CD14-positive monocyte (primary cell): ENCODE results near the gene EBF3. TPM values are rescaled to one million over a fixed set of nuclear protein-coding genes. Genes with fewer than 3 reads are reported as not detected.

ENCODE experiments used
- DNase-seq, 3 donors: peaks; one replicate each; pipeline ENCODE4 v3.0.0-alpha.2; 2011 to 2022
- H2AFZ ChIP-seq: 2 replicates; pipeline ENCODE4 v1.6.0; 2012; ENCODE audit warnings: mild to moderate bottlenecking, low read depth, low read length, inconsistent platforms; ENCODE audit not compliant: insufficient read depth, poor library complexity, severe bottlenecking
- H3K27ac ChIP-seq, 2 donors: 1 replicate in 1 of 2; 2 replicates in 1 of 2; pipeline ENCODE4 v1.5.1; 2012 to 2013; ENCODE audit warnings: low read length in 2 of 2, control low read depth in 1 of 2, inconsistent platforms in 1 of 2, low read depth in 1 of 2, mild to moderate bottlenecking in 1 of 2
- H3K27me3 ChIP-seq, 2 donors: one replicate each; pipeline versions ENCODE4 v1.6.0 to v1.6.1; 2011 to 2013; ENCODE audit warnings: low read length in 2 of 2; ENCODE audit not compliant: control insufficient read depth in 2 of 2, insufficient read depth in 2 of 2
- H3K36me3 ChIP-seq, 2 donors: replicated peaks in 1 of 2; 1 replicate in 1 of 2; 2 replicates in 1 of 2; pipeline versions ENCODE4 v1.5.1 to v1.6.1; 2012 to 2013; ENCODE audit warnings: low read length in 2 of 2, control low read depth in 1 of 2, inconsistent platforms in 1 of 2, mild to moderate bottlenecking in 1 of 2; ENCODE audit not compliant: insufficient read depth in 2 of 2, control insufficient read depth in 1 of 2
- H3K4me1 ChIP-seq, 2 donors: 1 replicate in 1 of 2; 2 replicates in 1 of 2; pipeline versions ENCODE4 v1.5.1 to v1.6.1; 2012 to 2013; ENCODE audit warnings: low read length in 2 of 2, control low read depth in 1 of 2, inconsistent platforms in 1 of 2, mild to moderate bottlenecking in 1 of 2, moderate library complexity in 1 of 2; ENCODE audit not compliant: insufficient read depth in 2 of 2, control insufficient read depth in 1 of 2
- H3K4me2 ChIP-seq: replicated peaks from 2 replicates; pipeline ENCODE3; 2012; ENCODE audit warnings: low read length, moderate library complexity, mild to moderate bottlenecking; ENCODE audit not compliant: poor library complexity, severe bottlenecking; ENCODE audit errors: extremely low read depth
- H3K4me3 ChIP-seq, 3 experiments: fragments of 200-600 bp in 1 of 3; sonication (generic) in 1 of 3; replicated peaks in 1 of 3; 1 replicate in 2 of 3; 2 replicates in 1 of 3; pipeline ENCODE4 v1.5.1; 2011 to 2013; ENCODE audit warnings: low read length in 3 of 3, mild to moderate bottlenecking in 3 of 3, control low read depth in 2 of 3, low read depth in 2 of 3, inconsistent platforms in 1 of 3, moderate library complexity in 1 of 3
- H3K79me2 ChIP-seq: 2 replicates; pipeline ENCODE4 v1.6.0; 2012; ENCODE audit warnings: mild to moderate bottlenecking, control low read depth, inconsistent platforms, low read length, moderate library complexity; ENCODE audit not compliant: insufficient read depth
- H3K9ac ChIP-seq: 2 replicates; pipeline ENCODE4 v1.6.0; 2017; ENCODE audit warnings: low read length, mild to moderate bottlenecking; ENCODE audit not compliant: insufficient read depth, poor library complexity, severe bottlenecking
- H3K9me3 ChIP-seq, 2 donors: replicated peaks in 1 of 2; 1 replicate in 1 of 2; 2 replicates in 1 of 2; pipeline versions ENCODE4 v1.5.1 to v1.6.1; 2012 to 2013; ENCODE audit warnings: low read length in 2 of 2, control low read depth in 1 of 2; ENCODE audit not compliant: control insufficient read depth in 1 of 2, insufficient read depth in 1 of 2
- H4K20me1 ChIP-seq: 2 replicates; pipeline ENCODE4 v1.6.0; 2012; ENCODE audit warnings: mild to moderate bottlenecking, low read length, control low read depth, moderate library complexity; ENCODE audit not compliant: insufficient read depth
- H3K27ac Mint-ChIP-seq, 7 donors: one replicate each; pipeline ENCODE4 v1.8.0; 2020; ENCODE audit warnings: mild to moderate bottlenecking in 7 of 7, mixed read lengths in 7 of 7, moderate library complexity in 6 of 7, inconsistent platforms in 2 of 7
- H3K27me3 Mint-ChIP-seq, 3 donors: one replicate each; pipeline ENCODE4 v1.8.0; 2021 to 2022; ENCODE audit warnings: low read depth in 3 of 3, mild to moderate bottlenecking in 3 of 3, mixed read lengths in 3 of 3, moderate library complexity in 3 of 3, inconsistent platforms in 1 of 3
- H3K36me3 Mint-ChIP-seq, 2 donors: one replicate each; pipeline ENCODE4 v1.8.0; 2020; ENCODE audit warnings: mixed read lengths in 2 of 2, inconsistent platforms in 1 of 2, mild to moderate bottlenecking in 1 of 2
- H3K4me1 Mint-ChIP-seq: one replicate; pipeline ENCODE4 v1.8.0; 2020; ENCODE audit warnings: mild to moderate bottlenecking, mixed read lengths
- H3K4me3 Mint-ChIP-seq, 2 donors: one replicate each; pipeline ENCODE4 v1.8.0; 2020; ENCODE audit warnings: mild to moderate bottlenecking in 2 of 2, mixed read lengths in 2 of 2, moderate library complexity in 1 of 2
- H3K9me3 Mint-ChIP-seq, 7 donors: one replicate each; pipeline ENCODE4 v1.8.0; 2020 to 2022; ENCODE audit warnings: mixed read lengths in 7 of 7, mild to moderate bottlenecking in 6 of 7, moderate library complexity in 6 of 7, inconsistent platforms in 2 of 7
- WGBS: methylation state at CpG from one replicate; pipeline ENCODE4 v1.1.5; 2013; ENCODE audit warnings: missing lambda C conversion rate; ENCODE audit not compliant: insufficient coverage; 5-methylcytosine and 5-hydroxymethylcytosine counted together
- intact Hi-C, 2 donors: fragments of 100-400 bp; cut with micrococcal nuclease; formaldehyde crosslinking; loops; one replicate each; pipeline versions ENCODE4 v1.15.0 to v1.15.1; 2023
- polyA plus RNA-seq, 3 donors: library from polyadenylated mRNA; depleted of rRNA in 1 of 3; unstranded in 2 of 3; stranded (reverse) in 1 of 3; fragments of 300-500 nt in 2 of 3; fragments of >200 nt in 1 of 3; fragmentation: Illumina TruSeq in 2 of 3; gene quantifications; 1 replicate in 2 of 3; 2 replicates in 1 of 3; pipeline ENCODE4 v1.2.3, GENCODE V29; 2012 to 2021
- small RNA-seq: library from RNA; depleted of rRNA; stranded (forward); fragments of <200 nt; gene quantifications from one replicate; pipeline ENCODE3, GENCODE V24; 2012; ENCODE audit warnings: low read depth; ENCODE audit not compliant: insufficient read length
- TF ChIP-seq, protein P1 (sequence below): fragments of 200-600 bp; IDR thresholded peaks from one replicate; pipeline ENCODE4 v1.8.0; 2022; ENCODE audit warnings: antibody characterized with exemption, mild to moderate bottlenecking

EBF3 gene
- polyA plus RNA-seq, 3 donors = not detected

GRCh38 chr10:129786216-129786615 lies 177.9 kb downstream of the EBF3 start:
- Histone ChIP-seq H4K20me1 (no peaks in the 10 kb centered on the region), H3K4me3 (no peak overlapping the region), H3K9ac (no peak overlapping the region), H3K4me2 (no peak overlapping the region), H3K27ac (no peak overlapping the region), H3K9me3 (peaks cover 0 to 11% of the 10 kb centered on the region in 2 donors), H3K4me1 (no peaks in the 10 kb centered on the region), H3K27me3 (no peaks in the 10 kb centered on the region), H3K79me2 (no peaks in the 10 kb centered on the region), H2AFZ (no peak overlapping the region), H3K36me3 (no peaks in the 10 kb centered on the region)
- no peak overlapping the region for H3K4me3 Mint-ChIP-seq
- peaks cover 9% of the 10 kb centered on the region for H3K4me1 Mint-ChIP-seq
- no peak overlapping the region for H3K27ac Mint-ChIP-seq
- WGBS = 93% methylated on average over 9 of the region's 10 CpGs
- peaks cover 0 to 16% (median 13%) of the 10 kb centered on the region in 7 donors for H3K9me3 Mint-ChIP-seq
- DNase-seq = no peak
- H3K27me3 Mint-ChIP-seq = peaks cover 0 to 6% (median 0%) of the 10 kb centered on the region in 3 donors
- H3K36me3 Mint-ChIP-seq = no peaks in the 10 kb centered on the region
- TF ChIP-seq, protein P1, sequence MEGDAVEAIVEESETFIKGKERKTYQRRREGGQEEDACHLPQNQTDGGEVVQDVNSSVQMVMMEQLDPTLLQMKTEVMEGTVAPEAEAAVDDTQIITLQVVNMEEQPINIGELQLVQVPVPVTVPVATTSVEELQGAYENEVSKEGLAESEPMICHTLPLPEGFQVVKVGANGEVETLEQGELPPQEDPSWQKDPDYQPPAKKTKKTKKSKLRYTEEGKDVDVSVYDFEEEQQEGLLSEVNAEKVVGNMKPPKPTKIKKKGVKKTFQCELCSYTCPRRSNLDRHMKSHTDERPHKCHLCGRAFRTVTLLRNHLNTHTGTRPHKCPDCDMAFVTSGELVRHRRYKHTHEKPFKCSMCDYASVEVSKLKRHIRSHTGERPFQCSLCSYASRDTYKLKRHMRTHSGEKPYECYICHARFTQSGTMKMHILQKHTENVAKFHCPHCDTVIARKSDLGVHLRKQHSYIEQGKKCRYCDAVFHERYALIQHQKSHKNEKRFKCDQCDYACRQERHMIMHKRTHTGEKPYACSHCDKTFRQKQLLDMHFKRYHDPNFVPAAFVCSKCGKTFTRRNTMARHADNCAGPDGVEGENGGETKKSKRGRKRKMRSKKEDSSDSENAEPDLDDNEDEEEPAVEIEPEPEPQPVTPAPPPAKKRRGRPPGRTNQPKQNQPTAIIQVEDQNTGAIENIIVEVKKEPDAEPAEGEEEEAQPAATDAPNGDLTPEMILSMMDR = no peak
- intact Hi-C loops = no loop called here

- Histone ChIP-seq H3K9me3 (peaks cover 0 to 4% of the 10 kb centered on the region in 2 donors), H4K20me1 (no peaks in the 10 kb centered on the region), H3K79me2 (no peaks in the 10 kb centered on the region), H2AFZ (no peak overlapping the region), H3K4me1 (no peaks in the 10 kb centered on the region), H3K4me3 (no peak overlapping the region), H3K36me3 (no peaks in the 10 kb centered on the region), H3K27ac (no peak overlapping the region), H3K27me3 (no peaks in the 10 kb centered on the region), H3K9ac (no peak overlapping the region), H3K4me2 (no peak overlapping the region)
- H3K27ac Mint-ChIP-seq = no peak overlapping the region
- no peaks in the 10 kb centered on the region for H3K36me3 Mint-ChIP-seq
- intact Hi-C loops = no loop called here
- no peak for DNase-seq
- peaks cover 9% of the 10 kb centered on the region for H3K4me1 Mint-ChIP-seq
- peaks cover 0 to 7% (median 2%) of the 10 kb centered on the region in 3 donors for H3K27me3 Mint-ChIP-seq
- H3K4me3 Mint-ChIP-seq = no peak overlapping the region
- H3K9me3 Mint-ChIP-seq = peaks cover 0 to 12% (median 10%) of the 10 kb centered on the region in 7 donors
- WGBS = 76% methylated on average over 16 of the region's 16 CpGs
- TF ChIP-seq, protein P1 = no peak
Observed at GRCh38 chr10:129785536-129785981, 178.5 kb downstream of the EBF3 start.

Small RNA genes within 50 kb of the gene (small RNA-seq; reads per million reads assigned to genes)
- not detected for gene AL354950.2
- not detected for gene MIR4297

Other genes starting within 250 kb of the EBF3 start
- gene C10orf143, start 146.6 kb upstream of the EBF3 start, polyA plus RNA-seq = 10 to 100 TPM in 1 of 3 donors, 1 to 10 TPM in 2; 3.6 to 11.6 (median 8.0) TPM
- gene GLRX3, start 172.1 kb upstream of the EBF3 start, polyA plus RNA-seq = 10 to 100 TPM; 25.3 to 94.1 (median 78.2) TPM